HepG2 (cell line): ENCODE measurements around the gene RPS6KC1. TPM values are rescaled to one million over a fixed set of nuclear protein-coding genes. Genes with fewer than 3 reads are reported as not detected.

Experiments
- ARID2 ChIP-seq: sonication (generic); formaldehyde crosslinking; IDR thresholded peaks from 2 replicates; pipeline ENCODE4 v1.8.1; 2022; ENCODE audit warnings: mild to moderate bottlenecking, missing genetic modification reagents, borderline replicate concordance
- FOXO1 ChIP-seq: sonication (generic); formaldehyde crosslinking; IDR thresholded peaks from 2 replicates; pipeline ENCODE4 v1.4.0; 2020; ENCODE audit warnings: missing genetic modification reagents
- GLI4 ChIP-seq: sonication (generic); formaldehyde crosslinking; IDR thresholded peaks from 2 replicates; pipeline ENCODE4 v1.5.1; 2020; ENCODE audit warnings: missing genetic modification reagents, mild to moderate bottlenecking, moderate library complexity, borderline replicate concordance
- GTF3A ChIP-seq: sonication (generic); formaldehyde crosslinking; conservative IDR thresholded peaks from 2 replicates; pipeline ENCODE4 v1.4.0; 2020; ENCODE audit warnings: mild to moderate bottlenecking, missing genetic modification reagents
- HIVEP1 ChIP-seq: sonication (generic); formaldehyde crosslinking; IDR thresholded peaks from 2 replicates; pipeline ENCODE4 v1.4.0; 2020; ENCODE audit warnings: mild to moderate bottlenecking, missing genetic modification reagents
- HNF4G ChIP-seq, 2 experiments: sonication (generic) in 1 of 2; formaldehyde crosslinking in 1 of 2; IDR thresholded peaks; 2 replicates each; pipeline versions ENCODE4 v1.4.0 to v1.6.1; 2011 to 2020; ENCODE audit warnings: borderline replicate concordance in 2 of 2, low read depth in 2 of 2, mild to moderate bottlenecking in 2 of 2, low read length in 1 of 2, missing genetic modification reagents in 1 of 2, moderate library complexity in 1 of 2
- KDM5B ChIP-seq: sonication (generic); formaldehyde crosslinking; IDR thresholded peaks from 2 replicates; pipeline ENCODE4 v1.4.0; 2020; ENCODE audit warnings: missing genetic modification reagents, mild to moderate bottlenecking, borderline replicate concordance
- KLF15 ChIP-seq: sonication (generic); formaldehyde crosslinking; IDR thresholded peaks from 2 replicates; pipeline ENCODE4 v1.8.1; 2023; ENCODE audit warnings: borderline replicate concordance, mild to moderate bottlenecking, inconsistent platforms, missing genetic modification reagents, mixed read lengths
- NR2F6 ChIP-seq, 2 experiments: IDR thresholded peaks; 2 replicates each; pipeline ENCODE4 v1.6.1; 2016; ENCODE audit warnings: antibody characterized with exemption in 1 of 2, mild to moderate bottlenecking in 1 of 2
- PITX1 ChIP-seq: sonication (generic); formaldehyde crosslinking; IDR thresholded peaks from 2 replicates; pipeline ENCODE4 v1.5.1; 2020; ENCODE audit warnings: mild to moderate bottlenecking, missing genetic modification reagents
- SP2 ChIP-seq: sonication (generic); formaldehyde crosslinking; IDR thresholded peaks from 2 replicates; pipeline ENCODE4 v1.5.1; 2020; ENCODE audit warnings: mild to moderate bottlenecking, missing genetic modification reagents
- TAF1 ChIP-seq: sonication (generic); formaldehyde crosslinking; IDR thresholded peaks from 2 replicates; pipeline ENCODE4 v1.4.0; 2020; ENCODE audit warnings: missing genetic modification reagents
- TP53 ChIP-seq: sonication (generic); formaldehyde crosslinking; conservative IDR thresholded peaks from 2 replicates; pipeline ENCODE4 v1.4.0; 2020; ENCODE audit warnings: missing genetic modification reagents
- ZBTB1 ChIP-seq: sonication (generic); formaldehyde crosslinking; IDR thresholded peaks from 2 replicates; pipeline ENCODE4 v1.4.0; 2020; ENCODE audit warnings: missing genetic modification reagents, borderline replicate concordance
- ZBTB21 ChIP-seq: sonication (generic); formaldehyde crosslinking; IDR thresholded peaks from 2 replicates; pipeline ENCODE4 v1.4.0; 2020; ENCODE audit warnings: missing genetic modification reagents
- ZBTB7B ChIP-seq: sonication (generic); formaldehyde crosslinking; IDR thresholded peaks from 2 replicates; pipeline ENCODE4 v1.4.0; 2020; ENCODE audit warnings: missing genetic modification reagents
- ZNF33B ChIP-seq: sonication (generic); formaldehyde crosslinking; IDR thresholded peaks from 2 replicates; pipeline ENCODE4 v1.5.1; 2020; ENCODE audit warnings: mild to moderate bottlenecking, missing genetic modification reagents
- ZNF543 ChIP-seq: sonication (generic); formaldehyde crosslinking; IDR thresholded peaks from 2 replicates; pipeline ENCODE4 v1.4.0; 2020; ENCODE audit warnings: mild to moderate bottlenecking, missing genetic modification reagents
- ZNF564 ChIP-seq: sonication (generic); formaldehyde crosslinking; IDR thresholded peaks from 2 replicates; pipeline ENCODE4 v1.8.1; 2023; ENCODE audit warnings: mild to moderate bottlenecking, missing genetic modification reagents
- ZNF83 ChIP-seq: sonication (generic); formaldehyde crosslinking; IDR thresholded peaks from 2 replicates; pipeline ENCODE4 v1.4.0; 2020; ENCODE audit warnings: missing genetic modification reagents, mild to moderate bottlenecking, borderline replicate concordance
- ZNF879 ChIP-seq: sonication (generic); formaldehyde crosslinking; IDR thresholded peaks from 2 replicates; pipeline ENCODE4 v1.8.1; 2023; ENCODE audit warnings: missing genetic modification reagents
- ZZZ3 ChIP-seq: sonication (generic); formaldehyde crosslinking; IDR thresholded peaks from 2 replicates; pipeline ENCODE4 v1.4.0; 2020; ENCODE audit warnings: missing genetic modification reagents, mild to moderate bottlenecking, borderline replicate concordance
- polyA plus RNA-seq, 8 experiments: library from polyadenylated mRNA; depleted of rRNA in 3 of 8; stranded (reverse) in 7 of 8; unstranded in 1 of 8; fragments of >200 nt; fragmentation: Illumina TruSeq in 4 of 8; extraction: Trizol in 4 of 8; gene quantifications; 2 replicates each; pipeline versions ENCODE4 v1.2.1 to v1.2.3, GENCODE V29; 2011 to 2016; ENCODE audit warnings: low read depth in 4 of 8, missing spikeins in 1 of 8, mixed read lengths in 1 of 8; ENCODE audit not compliant: insufficient read depth in 1 of 8
- total RNA-seq, 5 experiments: library from RNA; depleted of rRNA; stranded (reverse); fragments of >200 nt; fragmentation: Illumina TruSeq; extraction: Trizol; gene quantifications; 2 replicates each; pipeline ENCODE4 v1.2.3, GENCODE V29; 2016; ENCODE audit warnings: low read depth in 1 of 5
- TF ChIP-seq, protein P1 (sequence below): sonication (generic); formaldehyde crosslinking; IDR thresholded peaks from 2 replicates; pipeline ENCODE4 v1.9.0; 2021; ENCODE audit warnings: missing genetic modification reagents, mild to moderate bottlenecking, borderline replicate concordance
- TF ChIP-seq, protein P2 (sequence below): sonication (generic); formaldehyde crosslinking; IDR thresholded peaks from 2 replicates; pipeline ENCODE4 v1.4.0; 2020; ENCODE audit warnings: mild to moderate bottlenecking, missing genetic modification reagents
- TF ChIP-seq, protein P3 (sequence below): sonication (generic); formaldehyde crosslinking; conservative IDR thresholded peaks from 2 replicates; pipeline ENCODE4 v1.5.0; 2020; ENCODE audit warnings: missing genetic modification reagents
- TF ChIP-seq, protein P4 (sequence below): sonication (generic); formaldehyde crosslinking; IDR thresholded peaks from 2 replicates; pipeline ENCODE4 v1.4.0; 2020; ENCODE audit warnings: mild to moderate bottlenecking, missing genetic modification reagents

The RPS6KC1 gene
- total and polyA plus RNA-seq, 2 of the 13 experiments (the other 11 are each of a cell fraction or from before 2014, with no cell fraction given): 11.0 to 25.2 TPM

DNA sequence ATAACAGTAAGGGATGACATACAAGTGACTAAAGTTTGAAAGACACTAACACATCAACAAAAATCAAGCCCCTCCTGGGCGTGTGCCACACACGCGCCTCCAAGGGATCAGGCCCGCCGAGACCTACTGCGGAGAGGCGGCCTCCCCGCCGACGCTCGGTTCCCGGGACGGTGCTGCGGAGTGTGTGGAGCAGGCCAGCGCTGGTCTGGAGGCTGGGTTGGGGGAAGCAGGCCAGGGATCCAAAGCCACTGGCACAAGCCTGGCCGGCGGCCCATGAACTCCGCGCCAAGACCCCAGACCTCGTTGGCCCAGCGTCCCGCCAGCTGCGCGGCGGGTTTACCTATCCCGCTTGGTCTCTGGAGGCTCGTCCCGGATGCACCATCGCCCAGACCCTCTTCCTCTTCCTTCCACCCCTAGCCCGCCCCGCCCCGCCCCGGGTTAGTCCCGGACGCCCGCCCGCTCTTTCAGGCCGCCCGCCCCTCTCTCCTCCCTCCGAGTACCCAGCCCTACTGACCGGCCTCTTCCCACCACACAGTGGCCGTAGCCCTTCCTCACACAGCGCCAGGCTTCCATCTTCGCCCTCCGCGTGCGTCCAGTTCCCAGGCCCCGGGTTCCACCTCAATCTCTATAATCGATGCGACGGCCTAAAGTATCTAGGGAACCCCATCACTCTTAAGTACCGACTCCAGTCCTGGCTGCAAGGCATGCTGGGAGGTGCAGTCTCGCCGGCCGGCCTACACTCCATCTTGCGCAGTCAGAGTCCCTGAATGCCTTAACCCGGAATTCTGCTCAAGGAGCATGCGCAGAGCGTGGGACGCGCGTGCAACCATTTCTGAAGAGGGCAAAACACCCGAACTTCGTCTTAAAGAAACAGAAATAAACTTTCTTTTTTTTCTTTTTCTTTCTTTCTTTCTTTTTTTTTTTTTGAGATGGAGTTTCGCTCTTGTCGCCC is 35.7 kb upstream of the RPS6KC1 start, which contains the start of gene ANGEL2 (continued):
- TF ChIP-seq, protein P1, sequence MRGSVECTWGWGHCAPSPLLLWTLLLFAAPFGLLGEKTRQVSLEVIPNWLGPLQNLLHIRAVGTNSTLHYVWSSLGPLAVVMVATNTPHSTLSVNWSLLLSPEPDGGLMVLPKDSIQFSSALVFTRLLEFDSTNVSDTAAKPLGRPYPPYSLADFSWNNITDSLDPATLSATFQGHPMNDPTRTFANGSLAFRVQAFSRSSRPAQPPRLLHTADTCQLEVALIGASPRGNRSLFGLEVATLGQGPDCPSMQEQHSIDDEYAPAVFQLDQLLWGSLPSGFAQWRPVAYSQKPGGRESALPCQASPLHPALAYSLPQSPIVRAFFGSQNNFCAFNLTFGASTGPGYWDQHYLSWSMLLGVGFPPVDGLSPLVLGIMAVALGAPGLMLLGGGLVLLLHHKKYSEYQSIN (CRISPR knock-in tag): no peak
- TF ChIP-seq GTF3A (CRISPR knock-in tag) (no peak), ZNF543 (CRISPR knock-in tag) (no peak; the same call in 1 of the 2 replicates), PITX1 (CRISPR knock-in tag) (no peak), KDM5B (CRISPR knock-in tag) (peak; percentile 75; the same call in 1 of the 2 replicates), ZNF83 (CRISPR knock-in tag) (0 out of 2 replicates have a peak, but pooled peaks have one; percentile 11), ARID2 (CRISPR knock-in tag) (no peak), ZBTB1 (no peak), TP53 (peak; percentile 52; the same call in 1 of the 2 replicates), ZBTB7B (CRISPR knock-in tag) (peak; percentile 66; the same call in 1 of the 2 replicates), ZNF564 (CRISPR knock-in tag) (no peak), NR2F6 (IDR thresholded peaks at IDR 0.05) (no peak), NR2F6 (CRISPR knock-in tag; IDR thresholded peaks at IDR 0.05) (peak; percentile 11; the same call in 1 of the 2 replicates), FOXO1 (CRISPR knock-in tag) (no peak; the same call in 1 of the 2 replicates), HIVEP1 (CRISPR knock-in tag) (no peak; the same call in 1 of the 2 replicates), ZZZ3 (CRISPR knock-in tag) (peak; percentile 46; the same call in 1 of the 2 replicates), HNF4G (IDR thresholded peaks at IDR 0.05; ENCODE audit: borderline replicate concordance, low read depth, low read length) (no peak), HNF4G (CRISPR knock-in tag; IDR thresholded peaks at IDR 0.05; ENCODE audit: borderline replicate concordance, low read depth) (no peak), ZNF33B (no peak), ZBTB21 (CRISPR knock-in tag) (no peak), GLI4 (CRISPR knock-in tag) (no peak), SP2 (CRISPR knock-in tag) (no peak), ZNF879 (no peak), KLF15 (no peak), TAF1 (CRISPR knock-in tag) (peak; percentile 83)
- TF ChIP-seq, protein P2, sequence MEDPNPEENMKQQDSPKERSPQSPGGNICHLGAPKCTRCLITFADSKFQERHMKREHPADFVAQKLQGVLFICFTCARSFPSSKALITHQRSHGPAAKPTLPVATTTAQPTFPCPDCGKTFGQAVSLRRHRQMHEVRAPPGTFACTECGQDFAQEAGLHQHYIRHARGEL (CRISPR knock-in tag): no peak
- TF ChIP-seq, protein P3, sequence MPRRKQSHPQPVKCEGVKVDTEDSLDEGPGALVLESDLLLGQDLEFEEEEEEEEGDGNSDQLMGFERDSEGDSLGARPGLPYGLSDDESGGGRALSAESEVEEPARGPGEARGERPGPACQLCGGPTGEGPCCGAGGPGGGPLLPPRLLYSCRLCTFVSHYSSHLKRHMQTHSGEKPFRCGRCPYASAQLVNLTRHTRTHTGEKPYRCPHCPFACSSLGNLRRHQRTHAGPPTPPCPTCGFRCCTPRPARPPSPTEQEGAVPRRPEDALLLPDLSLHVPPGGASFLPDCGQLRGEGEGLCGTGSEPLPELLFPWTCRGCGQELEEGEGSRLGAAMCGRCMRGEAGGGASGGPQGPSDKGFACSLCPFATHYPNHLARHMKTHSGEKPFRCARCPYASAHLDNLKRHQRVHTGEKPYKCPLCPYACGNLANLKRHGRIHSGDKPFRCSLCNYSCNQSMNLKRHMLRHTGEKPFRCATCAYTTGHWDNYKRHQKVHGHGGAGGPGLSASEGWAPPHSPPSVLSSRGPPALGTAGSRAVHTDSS (CRISPR knock-in tag): no peak
- TF ChIP-seq, protein P4, sequence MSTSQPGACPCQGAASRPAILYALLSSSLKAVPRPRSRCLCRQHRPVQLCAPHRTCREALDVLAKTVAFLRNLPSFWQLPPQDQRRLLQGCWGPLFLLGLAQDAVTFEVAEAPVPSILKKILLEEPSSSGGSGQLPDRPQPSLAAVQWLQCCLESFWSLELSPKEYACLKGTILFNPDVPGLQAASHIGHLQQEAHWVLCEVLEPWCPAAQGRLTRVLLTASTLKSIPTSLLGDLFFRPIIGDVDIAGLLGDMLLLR (CRISPR knock-in tag): no peak
